Activated CD4-positive, alpha-beta memory T cell treated with anti-CD3 and anti-CD28 coated beads, Interleukin-2, amount 10 ng/mL, durations not matched to agents 7 days and 5 days (primary cell): ENCODE measurements around the gene GAB1. TPM values are rescaled to one million over a fixed set of nuclear protein-coding genes. Genes with fewer than 3 reads are reported as not detected.

Source experiments
- CTCF ChIA-PET: fragments of 350-600 bp; sonication (Branson Sonifier 250); formaldehyde crosslinking; loops from one replicate; lab custom pipeline; 2021; ENCODE audit warnings: antibody characterized with exemption, inconsistent platforms; lab: Charles Lee
- POLR2A ChIA-PET: fragments of 350-600 bp; sonication (Branson Sonifier 250); formaldehyde crosslinking; loops from one replicate; lab custom pipeline; 2021; ENCODE audit warnings: antibody characterized with exemption; lab: Charles Lee
- DNase-seq: peaks from one replicate; pipeline ENCODE4 v3.0.0-alpha.2; 2020
- H3K27ac Mint-ChIP-seq: one replicate; pipeline ENCODE4 v1.8.0; 2021; ENCODE audit warnings: mild to moderate bottlenecking, mixed read lengths
- H3K27me3 Mint-ChIP-seq: one replicate; pipeline ENCODE4 v1.8.0; 2021; ENCODE audit warnings: mixed read lengths
- H3K36me3 Mint-ChIP-seq: one replicate; pipeline ENCODE4 v1.8.0; 2021; ENCODE audit warnings: low read depth, mixed read lengths
- H3K4me1 Mint-ChIP-seq: one replicate; pipeline ENCODE4 v1.8.0; 2021; ENCODE audit warnings: mixed read lengths
- H3K4me3 Mint-ChIP-seq: one replicate; pipeline ENCODE4 v1.8.0; 2021; ENCODE audit warnings: mild to moderate bottlenecking, mixed read lengths
- H3K9me3 Mint-ChIP-seq: one replicate; pipeline ENCODE4 v1.8.0; 2021; ENCODE audit warnings: mixed read lengths
- total RNA-seq, 2 experiments: library from RNA; stranded (reverse); gene quantifications; one replicate each; pipeline ENCODE4 v1.2.3, GENCODE V29; 2021

GAB1 gene
- total RNA-seq, 2 experiments from 2014 or later, result 0.80 to 0.86 TPM

DNA sequence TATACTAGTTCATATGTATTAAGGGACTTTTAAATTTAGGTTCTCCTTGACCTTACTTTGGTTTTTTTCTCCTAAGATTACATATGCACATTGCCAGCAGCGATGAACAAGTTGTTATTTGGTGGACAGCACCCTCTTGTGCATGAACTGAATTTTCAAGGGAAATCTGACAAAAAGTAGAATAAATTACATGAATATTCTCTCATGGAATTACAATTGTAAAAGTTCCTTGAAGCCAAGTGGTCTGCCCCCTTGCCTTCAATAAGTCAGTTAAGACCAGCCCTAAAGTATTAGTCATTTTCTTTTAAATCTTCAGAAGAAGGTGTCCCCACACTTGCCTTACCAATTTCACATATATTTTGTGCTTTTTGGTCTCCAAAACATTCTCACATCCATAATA lies 146.2 kb downstream of the GAB1 start:
- Mint-ChIP-seq H3K27me3 (peaks cover 16% of the 10 kb centered on the region), H3K27ac (no peak overlapping the region), H3K36me3 (no peaks in the 10 kb centered on the region), H3K4me1 (no peaks in the 10 kb centered on the region), H3K4me3 (no peak overlapping the region), H3K9me3 (no peaks in the 10 kb centered on the region)
- ChIA-PET POLR2A (no interaction called here), CTCF (no interaction called here)
- DNase-seq, result no peak

DNA sequence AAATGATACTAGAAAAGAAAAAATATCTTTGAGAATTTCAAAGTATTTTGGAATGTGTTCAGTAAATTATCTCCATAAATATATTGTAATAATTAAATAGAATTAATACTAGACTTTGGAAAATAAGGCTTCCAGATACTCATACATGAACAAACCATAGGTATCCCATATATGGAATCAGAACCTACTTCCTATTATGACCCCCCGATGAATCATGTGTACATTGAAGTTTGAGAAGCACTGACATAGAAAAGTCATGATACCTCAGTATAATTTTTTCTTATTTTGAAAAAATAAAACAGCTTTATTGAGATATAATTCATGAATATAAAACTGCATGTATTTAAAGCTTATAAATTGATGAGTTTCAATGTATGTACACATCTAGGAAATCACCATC lies 149.6 kb downstream of the GAB1 start:
- no peak overlapping the region for H3K4me3 Mint-ChIP-seq

DNA sequence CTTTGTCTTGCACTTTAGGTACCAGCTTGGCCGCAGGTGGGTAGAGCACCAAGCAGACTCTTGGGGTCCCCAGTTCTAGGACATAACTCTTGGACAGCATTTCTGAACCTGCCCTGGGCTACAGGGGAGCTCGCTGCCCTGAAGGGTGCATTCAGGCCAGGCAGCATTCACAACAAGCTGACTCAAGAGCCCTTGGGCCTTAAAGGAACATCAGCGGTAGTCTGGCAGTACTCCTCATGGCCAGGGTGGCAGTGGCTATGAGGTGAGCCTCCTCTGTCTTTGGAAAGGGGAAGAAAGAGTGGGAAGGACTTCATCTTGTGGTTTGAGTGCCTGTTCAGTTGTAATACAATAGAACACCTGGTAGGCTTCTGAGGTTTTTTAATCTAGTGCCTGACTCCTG lies 152.0 kb downstream of the GAB1 start:
- peaks cover 15% of the 10 kb centered on the region for H3K27me3 Mint-ChIP-seq
- ChIA-PET POLR2A (no interaction called here), CTCF (interaction anchor here (1.3 kb wide), 1 partner anchor 11 kb away, joined by 4 read pairs; no protein-coding TSS in a partner anchor)
- no peaks in the 10 kb centered on the region for H3K9me3 Mint-ChIP-seq
- H3K27ac Mint-ChIP-seq, result no peak overlapping the region
- H3K4me3 Mint-ChIP-seq, result no peak overlapping the region
- no peak for DNase-seq
- H3K4me1 Mint-ChIP-seq, result no peaks in the 10 kb centered on the region
- no peaks in the 10 kb centered on the region for H3K36me3 Mint-ChIP-seq

More for the DNA sequence above, 149.6 kb downstream of the GAB1 start:
- POLR2A ChIA-PET, result no interaction called here
- CTCF ChIA-PET, result no interaction called here
- H3K27me3 Mint-ChIP-seq, result peaks cover 13% of the 10 kb centered on the region
- no peaks in the 10 kb centered on the region for H3K9me3 Mint-ChIP-seq
- H3K27ac Mint-ChIP-seq, result no peak overlapping the region
- H3K4me1 Mint-ChIP-seq, result no peaks in the 10 kb centered on the region
- no peaks in the 10 kb centered on the region for H3K36me3 Mint-ChIP-seq
- DNase-seq, result no peak

DNA sequence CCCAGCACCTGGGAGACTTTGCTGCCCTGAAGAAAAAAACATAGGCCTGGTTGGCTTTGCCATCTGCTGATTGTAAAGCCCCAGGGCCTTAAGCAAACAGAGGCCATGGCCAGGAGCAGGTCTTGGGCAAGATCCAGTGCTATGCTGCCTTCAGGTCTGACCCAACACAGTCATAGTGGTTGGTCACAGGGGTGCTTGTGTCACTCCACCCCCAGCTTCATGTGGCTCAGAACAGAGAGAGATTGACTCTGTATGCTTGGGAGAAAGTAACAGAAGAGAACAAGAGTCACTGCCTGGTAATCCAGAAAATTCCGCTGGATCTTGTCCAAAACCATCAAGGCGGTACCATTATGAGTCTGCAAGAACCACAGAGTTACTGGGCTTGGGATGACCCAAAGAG lies 152.4 kb downstream of the GAB1 start:
- ChIA-PET POLR2A (no interaction called here), CTCF (interaction anchor here (1.3 kb wide), 1 partner anchor 11 kb away, joined by 4 read pairs; no protein-coding TSS in a partner anchor)
- Mint-ChIP-seq H3K9me3 (no peaks in the 10 kb centered on the region), H3K36me3 (no peaks in the 10 kb centered on the region), H3K27ac (no peak overlapping the region), H3K4me1 (no peaks in the 10 kb centered on the region), H3K4me3 (no peak overlapping the region), H3K27me3 (peaks cover 15% of the 10 kb centered on the region)
- no peak for DNase-seq

DNA sequence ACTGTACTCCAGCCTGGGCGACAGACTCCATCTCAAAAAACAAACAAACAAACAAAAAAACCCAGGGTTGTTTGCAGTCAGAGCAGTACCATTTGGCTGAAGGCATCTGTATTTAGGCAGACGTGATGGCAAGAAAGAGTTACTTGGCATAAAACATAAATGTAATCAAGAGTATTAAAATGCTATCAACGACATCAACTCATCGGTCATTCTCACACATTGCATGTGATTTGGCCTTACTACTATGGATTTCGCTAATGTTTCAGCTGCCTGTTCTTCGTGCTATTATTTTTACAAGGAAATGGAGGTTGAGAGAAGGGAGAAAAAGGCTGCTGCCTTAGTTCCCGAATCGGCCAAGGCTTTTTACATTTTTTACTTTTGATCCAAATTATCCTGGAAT lies 161.3 kb downstream of the GAB1 start:
- H3K4me1 Mint-ChIP-seq, result no peaks in the 10 kb centered on the region
- CTCF ChIA-PET, result no interaction called here
- POLR2A ChIA-PET, result no interaction called here
- peaks cover 2% of the 10 kb centered on the region for H3K27me3 Mint-ChIP-seq
- H3K4me3 Mint-ChIP-seq, result no peak overlapping the region
- no peaks in the 10 kb centered on the region for H3K9me3 Mint-ChIP-seq
- H3K27ac Mint-ChIP-seq, result no peak overlapping the region
- no peaks in the 10 kb centered on the region for H3K36me3 Mint-ChIP-seq
- DNase-seq, result no peak

DNA sequence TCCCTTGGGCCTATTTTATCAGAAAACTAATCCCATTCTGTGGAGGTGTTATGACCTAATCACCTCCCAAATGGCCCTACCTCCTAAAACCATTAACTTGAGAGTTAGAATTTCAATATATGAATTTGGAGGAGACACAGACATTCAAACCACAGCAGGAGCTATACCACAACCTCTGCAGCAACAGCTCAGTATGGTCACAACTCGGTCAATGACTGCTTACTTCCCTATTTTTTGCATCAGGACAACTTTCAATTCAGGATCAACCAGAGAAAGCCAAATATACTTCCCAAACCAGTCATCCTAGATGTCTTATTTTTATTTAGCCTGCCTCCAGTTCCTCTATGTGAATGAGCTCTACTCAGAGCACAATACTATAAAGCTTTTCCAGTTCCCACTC lies 165.6 kb downstream of the GAB1 start:
- Mint-ChIP-seq H3K9me3 (no peaks in the 10 kb centered on the region), H3K27ac (no peak overlapping the region), H3K36me3 (no peaks in the 10 kb centered on the region), H3K4me1 (no peaks in the 10 kb centered on the region), H3K4me3 (no peak overlapping the region), H3K27me3 (peaks cover 3% of the 10 kb centered on the region)
- POLR2A ChIA-PET, result no interaction called here
- CTCF ChIA-PET, result no interaction called here
- DNase-seq, result no peak

DNA sequence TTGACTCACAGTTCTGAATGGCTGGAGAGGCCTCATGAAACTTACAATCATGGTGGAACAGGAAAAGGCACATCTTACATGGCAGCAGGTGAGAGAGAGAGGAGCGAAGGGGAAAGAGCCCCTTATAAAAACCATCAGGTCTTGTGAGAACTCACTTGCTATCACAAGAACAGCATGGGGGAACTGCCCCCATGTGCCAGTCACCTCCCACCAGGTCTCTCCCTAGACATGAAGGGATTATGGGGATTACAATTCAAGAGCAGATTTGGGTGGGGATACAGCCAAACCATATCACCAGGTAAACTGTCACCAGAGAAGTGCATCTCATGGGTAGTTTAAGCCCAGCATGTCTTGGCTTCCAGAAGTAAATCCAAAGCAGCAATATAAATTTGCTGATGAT lies 169.4 kb downstream of the GAB1 start:
- ChIA-PET POLR2A (no interaction called here), CTCF (no interaction called here)
- Mint-ChIP-seq H3K36me3 (no peaks in the 10 kb centered on the region), H3K9me3 (no peaks in the 10 kb centered on the region), H3K4me1 (no peaks in the 10 kb centered on the region), H3K27ac (no peak overlapping the region), H3K27me3 (peaks cover 24% of the 10 kb centered on the region), H3K4me3 (no peak overlapping the region)
- DNase-seq, result no peak

DNA sequence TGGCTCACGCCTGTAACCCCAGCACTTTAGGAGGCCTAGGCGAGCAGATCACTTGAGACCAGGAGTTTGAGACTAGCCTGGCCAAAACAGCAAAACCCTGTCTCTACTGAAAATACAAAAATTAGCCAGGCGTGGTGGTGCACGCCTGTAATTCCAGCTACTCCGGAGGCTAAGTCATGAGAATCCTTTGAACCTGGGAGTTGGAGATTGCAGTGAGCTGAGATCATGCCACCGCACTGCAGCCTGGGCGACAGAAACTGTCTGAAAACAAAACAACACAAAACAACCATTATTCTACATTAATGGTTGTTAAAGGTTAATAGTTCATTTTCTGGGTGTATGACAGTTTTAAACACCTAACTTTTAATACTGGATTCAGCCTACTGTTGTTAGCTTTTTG lies 175.2 kb downstream of the GAB1 start:
- POLR2A ChIA-PET, result no interaction called here

DNA sequence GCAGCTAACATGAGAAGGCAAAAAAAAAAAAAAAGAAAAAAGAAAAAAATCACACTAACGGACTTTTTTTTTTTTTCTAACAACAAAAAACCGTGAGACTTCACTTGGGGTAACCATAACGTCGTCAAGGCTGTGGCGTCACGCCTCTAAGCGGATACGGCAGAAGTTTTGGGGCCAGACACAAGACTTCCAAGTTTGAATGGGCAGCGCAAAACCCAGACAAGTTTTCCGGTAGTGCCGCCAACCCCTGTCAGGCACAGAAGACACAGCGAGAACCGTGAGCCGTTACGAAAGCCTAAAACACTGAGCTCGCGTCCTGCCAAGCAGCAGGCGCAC lies 176.3 kb downstream of the GAB1 start:
- POLR2A ChIA-PET, result interaction anchor here (0.7 to 2.2 kb wide), 4 partner anchors 12 to 1585 kb away, joined by 3 to 19 read pairs (median 6); partner anchors contain the start of genes ABCE1 and ANAPC10
- CTCF ChIA-PET, result interaction anchor here (2.7 kb wide), 1 partner anchor 46 kb away, joined by 10 read pairs; no protein-coding TSS in a partner anchor
- H3K27me3 Mint-ChIP-seq, result peaks cover 16% of the 10 kb centered on the region
- peaks cover 21% of the 10 kb centered on the region for H3K36me3 Mint-ChIP-seq
- H3K4me3 Mint-ChIP-seq, result peak overlapping the region; percentile 94
- H3K27ac Mint-ChIP-seq, result peak overlapping the region; percentile 89
- no peak for DNase-seq
- no peaks in the 10 kb centered on the region for H3K9me3 Mint-ChIP-seq
- H3K4me1 Mint-ChIP-seq, result peaks cover 30% of the 10 kb centered on the region

More for the DNA sequence above, 175.2 kb downstream of the GAB1 start:
- CTCF ChIA-PET, result no interaction called here
- Mint-ChIP-seq H3K36me3 (peaks cover 13% of the 10 kb centered on the region), H3K27ac (no peak overlapping the region), H3K9me3 (no peaks in the 10 kb centered on the region), H3K27me3 (peaks cover 24% of the 10 kb centered on the region), H3K4me1 (peaks cover 22% of the 10 kb centered on the region), H3K4me3 (no peak overlapping the region)
- no peak for DNase-seq

DNA sequence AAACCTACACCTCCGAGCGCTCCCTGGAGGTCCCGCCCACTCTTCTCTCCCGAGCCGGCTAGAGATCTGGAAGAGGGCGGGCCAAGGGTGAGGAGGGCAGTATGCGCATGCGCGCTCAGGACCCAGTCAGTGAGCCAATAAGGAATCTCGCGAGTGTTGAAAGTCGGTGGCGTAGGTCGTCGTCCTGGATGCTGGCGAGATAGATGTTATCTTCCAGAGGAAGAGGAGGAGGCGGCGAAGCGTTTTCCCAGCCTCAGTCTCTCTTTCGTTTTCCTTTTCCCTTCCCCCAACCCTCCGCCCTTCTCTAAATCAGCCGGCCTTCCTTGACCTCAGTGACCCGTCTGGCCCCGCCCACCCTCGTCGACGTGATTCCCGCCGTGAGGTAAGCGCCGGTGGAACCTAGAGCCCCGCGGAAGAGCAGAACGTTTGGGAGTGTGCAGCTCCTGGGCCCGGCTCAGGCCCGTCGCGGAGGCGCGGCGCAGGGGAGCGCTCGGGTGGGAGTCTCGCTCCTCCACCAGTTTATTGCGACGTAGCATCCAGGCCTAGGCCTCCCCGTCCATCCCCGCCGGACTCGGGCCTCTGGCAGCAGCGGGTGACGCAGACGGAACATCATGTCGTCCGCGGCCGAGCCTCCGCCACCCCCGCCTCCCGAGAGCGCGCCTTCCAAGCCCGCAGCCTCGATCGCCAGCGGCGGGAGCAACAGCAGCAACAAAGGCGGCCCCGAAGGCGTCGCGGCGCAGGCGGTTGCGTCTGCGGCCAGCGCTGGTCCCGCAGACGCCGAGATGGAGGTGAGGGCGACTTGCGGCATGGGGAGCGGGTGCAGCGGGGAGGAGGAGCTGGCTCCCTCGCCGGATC lies 176.9 kb downstream of the GAB1 start, which contains the start of gene SMARCA5:
TSS of gene SMARCA5 (plus strand) at position 389 of the 855 bp plus-strand sequence. CDS start at position 612, 223 bp downstream.
- peaks cover 30% of the 10 kb centered on the region for H3K4me1 Mint-ChIP-seq
- peaks cover 21% of the 10 kb centered on the region for H3K36me3 Mint-ChIP-seq
- ChIA-PET POLR2A (interaction anchor here (0.7 to 2.2 kb wide), 13 partner anchors 11 to 1585 kb away, joined by 3 to 19 read pairs (median 4); partner anchors contain the start of genes ABCE1, ANAPC10 and USP38), CTCF (interaction anchor here (1.2 to 2.7 kb wide), 2 partner anchors 11 to 46 kb away, joined by 3 to 10 read pairs; no protein-coding TSS in a partner anchor)
- H3K9me3 Mint-ChIP-seq, result no peaks in the 10 kb centered on the region
- peaks cover 11% of the 10 kb centered on the region for H3K27me3 Mint-ChIP-seq
- peak; percentile 96 for DNase-seq
- H3K27ac Mint-ChIP-seq, result peak within 1 kb of the TSS; percentile 89
- peak within 1 kb of the TSS; percentile 94 for H3K4me3 Mint-ChIP-seq

DNA sequence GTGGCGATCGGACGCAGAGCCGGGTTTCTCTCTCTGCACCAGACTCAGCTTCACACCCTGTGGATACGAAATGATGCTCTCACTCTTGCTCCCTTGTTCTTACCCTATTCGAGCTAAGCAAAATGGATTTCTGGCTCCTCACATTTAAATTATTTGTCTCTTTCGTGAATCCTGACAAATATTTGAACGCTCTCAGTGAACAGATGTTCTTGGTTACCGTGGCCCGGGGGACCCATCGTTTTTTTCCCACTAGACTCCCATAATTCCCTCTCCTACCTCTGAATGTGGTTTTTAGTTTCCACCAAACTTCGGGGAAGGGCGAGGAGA lies 177.5 kb downstream of the GAB1 start:
- ChIA-PET POLR2A (interaction anchor here (0.9 to 2.2 kb wide), 12 partner anchors 10 to 1108 kb away, joined by 3 to 19 read pairs (median 4); partner anchors contain the start of gene USP38), CTCF (interaction anchor here (1.2 to 2.7 kb wide), 2 partner anchors 10 to 45 kb away, joined by 3 to 10 read pairs; no protein-coding TSS in a partner anchor)
- Mint-ChIP-seq H3K4me3 (peak overlapping the region; percentile 94), H3K9me3 (no peaks in the 10 kb centered on the region), H3K4me1 (peaks cover 35% of the 10 kb centered on the region), H3K27ac (peak overlapping the region; percentile 89), H3K36me3 (peaks cover 27% of the 10 kb centered on the region), H3K27me3 (peaks cover 7% of the 10 kb centered on the region)
- no peak for DNase-seq

DNA sequence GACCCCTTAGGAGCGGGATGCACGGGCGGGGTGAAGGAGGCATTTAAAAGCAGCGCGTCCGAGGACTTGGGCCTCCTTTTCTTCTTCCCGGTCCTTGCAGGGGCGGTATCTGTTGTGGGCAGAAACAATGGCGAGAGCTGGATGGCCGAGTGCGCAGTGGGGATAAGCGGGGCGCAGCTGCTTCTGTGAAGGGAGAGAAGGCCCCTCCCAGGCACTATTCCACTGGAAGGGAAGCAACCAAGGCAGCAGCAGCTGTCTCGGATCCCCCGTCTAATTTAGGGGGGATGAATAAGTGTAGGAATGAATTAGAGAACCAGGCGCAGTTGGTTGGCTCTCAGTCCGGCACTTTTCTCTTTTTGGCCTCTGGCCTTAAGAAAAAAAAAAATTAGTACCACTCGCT lies 177.8 kb downstream of the GAB1 start:
- peak overlapping the region; percentile 89 for H3K27ac Mint-ChIP-seq
- DNase-seq, result peak; percentile 35
- H3K27me3 Mint-ChIP-seq, result peaks cover 7% of the 10 kb centered on the region
- peak overlapping the region; percentile 94 for H3K4me3 Mint-ChIP-seq
- peaks cover 39% of the 10 kb centered on the region for H3K4me1 Mint-ChIP-seq
- peaks cover 30% of the 10 kb centered on the region for H3K36me3 Mint-ChIP-seq
- ChIA-PET CTCF (interaction anchor here (1.2 to 2.7 kb wide), 2 partner anchors 10 to 45 kb away, joined by 3 to 10 read pairs; no protein-coding TSS in a partner anchor), POLR2A (interaction anchor here (0.9 to 2.2 kb wide), 12 partner anchors 10 to 1108 kb away, joined by 3 to 19 read pairs (median 4); partner anchors contain the start of gene USP38)
- H3K9me3 Mint-ChIP-seq, result no peaks in the 10 kb centered on the region

DNA sequence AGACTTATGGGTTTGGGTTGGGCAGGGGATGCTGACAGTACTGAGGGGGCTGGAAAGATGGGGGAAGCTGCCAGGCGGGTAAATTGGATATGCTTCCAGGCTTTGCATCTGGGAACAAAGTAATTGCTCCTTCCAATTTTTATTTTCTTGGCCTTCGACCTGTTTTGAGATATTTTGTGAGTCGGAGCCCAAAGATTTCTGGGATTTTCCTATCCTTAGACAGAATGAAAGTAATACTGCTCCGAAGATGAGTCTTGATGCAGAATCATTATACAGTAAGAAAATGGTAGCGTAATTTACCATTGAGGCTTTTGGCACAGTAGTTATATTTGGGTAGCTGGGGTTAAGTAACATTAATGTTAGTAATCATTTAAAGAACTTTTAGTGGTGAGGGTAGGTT lies 178.2 kb downstream of the GAB1 start:
- POLR2A ChIA-PET, result interaction anchor here (0.9 to 2.2 kb wide), 7 partner anchors 10 to 330 kb away, joined by 3 to 19 read pairs (median 4); partner anchors contain the start of gene USP38
- Mint-ChIP-seq H3K27ac (peak overlapping the region; percentile 89), H3K9me3 (no peaks in the 10 kb centered on the region), H3K27me3 (peaks cover 6% of the 10 kb centered on the region), H3K36me3 (peaks cover 34% of the 10 kb centered on the region), H3K4me1 (peaks cover 43% of the 10 kb centered on the region), H3K4me3 (peak overlapping the region; percentile 94)
- CTCF ChIA-PET, result interaction anchor here (1.2 to 2.7 kb wide), 2 partner anchors 9 to 44 kb away, joined by 3 to 10 read pairs; no protein-coding TSS in a partner anchor
- DNase-seq, result no peak
